Stimulated activated CD8-positive, alpha-beta memory T cell treated with anti-CD3 and anti-CD28 coated beads, Interleukin-15, amount 100 ng/mL, for 48 hours (primary cell): ENCODE results near the gene AKAP9.
"Not testable (repeated sequence)": the region's sequence is repeated elsewhere in the genome, so short reads cannot be mapped to it uniquely, and the experiment has no call there.

Experiments used
- DNase-seq, 2 donors: peaks; one replicate each; pipeline ENCODE4 v3.0.0-alpha.2; 2020; ENCODE audit warnings: low read depth in 2 of 2

Gene AKAP9

DNA sequence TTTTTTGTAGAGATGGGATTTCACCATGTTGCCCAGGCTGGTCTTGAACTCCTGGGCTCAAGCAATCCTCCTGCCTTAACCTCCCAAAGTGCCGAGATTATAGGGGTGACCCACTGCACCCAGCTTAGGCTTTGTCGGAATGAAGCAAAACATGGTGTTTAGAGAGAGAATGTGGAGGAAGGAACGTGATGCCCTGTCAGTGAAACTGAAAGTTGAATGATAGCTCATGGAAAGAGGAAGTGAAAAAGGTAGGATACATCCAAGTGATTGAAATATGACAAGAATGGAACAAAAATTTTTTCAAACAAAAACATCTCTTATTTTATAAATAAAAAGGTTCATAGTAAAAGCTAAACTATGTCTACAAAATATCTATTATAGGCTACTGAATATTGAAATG is 5.9 kb downstream of the AKAP9 start:
- no peak for DNase-seq

DNA sequence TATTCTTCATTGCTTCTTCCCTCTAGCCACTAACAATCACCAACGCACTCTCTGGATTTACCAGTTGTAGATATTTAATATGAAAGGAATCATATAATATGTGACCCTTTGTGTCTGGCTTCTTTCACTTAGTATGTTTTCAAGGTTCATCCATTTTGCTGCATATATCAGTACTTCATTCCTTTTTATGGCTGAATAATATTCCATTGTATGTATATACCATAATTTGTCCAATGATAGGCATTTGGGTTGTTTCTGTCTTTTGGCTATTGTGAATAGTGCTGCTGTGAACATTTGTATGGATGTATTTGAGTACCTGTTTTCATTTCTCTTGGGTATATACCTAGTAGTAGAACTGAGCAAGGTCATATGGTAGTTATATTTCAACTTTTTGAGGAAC is 7.3 kb downstream of the AKAP9 start:
- DNase-seq = no peak

- DNase-seq = no peak
Measured at GRCh38 chr7:91949221-91950009, 8.8 kb downstream of the AKAP9 start.

DNA sequence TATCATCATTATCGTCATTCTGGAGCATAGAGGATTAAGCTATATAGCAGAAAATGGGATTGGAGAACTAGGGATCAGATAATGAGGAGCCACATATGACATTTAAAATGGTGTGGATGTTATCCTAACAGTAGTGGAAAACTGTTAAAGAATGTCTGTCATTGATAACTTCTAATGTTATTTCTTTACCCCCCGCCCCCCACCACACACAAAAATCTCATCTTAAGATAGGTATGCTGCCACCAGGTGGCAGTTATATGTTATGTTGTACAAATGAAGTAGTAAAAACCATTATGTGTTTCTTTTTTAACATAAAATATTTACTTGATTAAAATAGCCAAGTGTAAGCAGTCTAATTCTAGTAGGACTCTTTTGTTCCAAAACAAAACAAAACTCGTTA is 13.0 kb downstream of the AKAP9 start:
- no peak for DNase-seq

- not testable (repeated sequence) for DNase-seq
Measured at GRCh38 chr7:91956464-91956863, 15.8 kb downstream of the AKAP9 start.

DNA sequence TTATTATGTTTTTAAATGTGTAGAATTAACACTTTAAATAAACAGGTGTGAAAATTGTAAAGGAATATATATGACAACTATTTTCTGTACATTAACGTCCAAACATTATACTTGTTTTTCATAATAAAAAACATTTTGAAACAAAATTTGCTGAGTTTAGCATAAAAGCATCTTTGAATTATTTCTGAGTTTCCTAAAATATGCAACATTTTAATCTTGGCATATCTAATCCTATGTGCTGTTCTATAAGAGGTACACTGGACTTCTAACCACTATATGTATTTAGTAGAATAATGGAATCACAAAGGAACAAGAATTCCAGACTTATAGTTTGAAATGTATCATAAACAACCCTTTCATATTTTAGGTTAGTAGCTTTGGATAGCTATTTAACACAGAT is 16.6 kb downstream of the AKAP9 start:
- no peak for DNase-seq

- no peak for DNase-seq
Measured at GRCh38 chr7:91957823-91958222, 17.2 kb downstream of the AKAP9 start.

GRCh38 chr7:91959023-91959422 is 18.4 kb downstream of the AKAP9 start:
- no peak for DNase-seq

DNA sequence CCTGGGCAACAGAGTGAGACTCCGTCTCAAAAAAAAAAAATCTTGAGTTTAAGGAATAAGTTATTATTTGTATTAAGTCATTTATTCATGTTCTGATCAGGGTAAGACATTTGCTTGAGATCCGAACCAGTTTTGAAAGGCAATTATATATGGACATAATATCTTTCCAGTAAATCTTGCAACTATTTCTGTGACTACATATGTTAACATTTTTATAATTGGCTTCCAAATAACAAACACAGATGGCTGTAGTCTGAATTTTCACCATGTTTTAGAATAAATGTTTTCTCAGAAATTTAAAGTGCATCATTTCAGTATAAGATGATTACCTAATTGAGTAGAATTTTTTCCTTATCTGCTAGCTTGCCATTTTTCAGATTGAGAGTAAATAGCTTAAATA is 21.2 kb downstream of the AKAP9 start:
- no peak for DNase-seq

DNA sequence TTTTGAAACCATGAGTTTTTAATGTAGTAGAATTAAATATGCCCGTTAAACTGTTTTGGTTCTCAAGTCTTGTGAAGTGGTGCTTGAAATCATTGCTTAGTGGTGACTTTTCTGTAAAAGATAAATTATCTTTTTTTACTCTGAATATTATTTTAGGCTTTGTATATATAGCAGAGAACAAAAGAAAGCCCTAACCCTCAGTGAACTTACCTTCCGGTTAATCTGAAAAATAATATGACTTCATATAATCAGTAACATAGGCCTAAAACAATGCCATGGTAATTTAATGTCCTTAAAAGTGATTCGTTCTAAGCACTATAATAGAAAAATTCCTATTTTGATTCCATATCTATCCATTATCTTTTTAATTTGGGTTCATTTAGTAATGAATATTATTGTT is 21.8 kb downstream of the AKAP9 start:
- no peak for DNase-seq

DNA sequence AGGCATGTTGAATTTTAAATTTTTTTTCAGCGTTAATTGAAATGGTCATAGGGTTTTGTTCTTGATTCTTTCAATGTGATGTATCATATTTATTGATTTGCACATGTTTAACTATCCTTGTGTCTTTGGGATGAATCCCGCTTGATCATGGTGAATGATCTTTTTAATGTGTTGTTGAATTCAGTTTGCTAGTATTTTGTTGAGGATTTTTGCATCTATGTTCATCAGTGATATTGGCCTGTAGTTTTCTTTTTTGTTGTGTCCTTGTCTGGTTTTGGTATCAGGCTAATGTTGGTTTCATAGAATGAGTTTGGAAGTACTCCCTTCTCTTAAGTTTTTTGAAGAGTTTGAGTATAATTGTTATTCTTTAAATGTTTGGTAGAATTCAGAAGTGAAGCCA is 26.9 kb downstream of the AKAP9 start:
- not testable (repeated sequence) for DNase-seq

DNA sequence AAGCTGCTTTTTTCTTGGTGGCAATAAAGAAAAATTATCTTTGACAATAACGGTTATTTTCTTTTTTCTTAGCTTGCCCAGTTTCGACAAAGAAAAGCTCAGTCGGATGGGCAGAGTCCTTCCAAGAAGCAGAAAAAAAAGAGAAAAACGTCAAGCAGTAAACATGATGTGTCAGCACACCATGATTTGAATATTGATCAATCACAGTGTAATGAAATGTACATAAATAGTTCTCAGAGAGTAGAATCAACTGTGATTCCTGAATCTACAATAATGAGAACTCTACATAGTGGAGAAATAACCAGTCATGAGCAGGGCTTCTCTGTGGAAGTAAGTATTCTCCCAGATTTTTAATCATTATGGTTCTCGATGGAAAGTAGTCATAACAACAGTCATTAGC is 33.0 kb downstream of the AKAP9 start:
- DNase-seq = no peak

DNA sequence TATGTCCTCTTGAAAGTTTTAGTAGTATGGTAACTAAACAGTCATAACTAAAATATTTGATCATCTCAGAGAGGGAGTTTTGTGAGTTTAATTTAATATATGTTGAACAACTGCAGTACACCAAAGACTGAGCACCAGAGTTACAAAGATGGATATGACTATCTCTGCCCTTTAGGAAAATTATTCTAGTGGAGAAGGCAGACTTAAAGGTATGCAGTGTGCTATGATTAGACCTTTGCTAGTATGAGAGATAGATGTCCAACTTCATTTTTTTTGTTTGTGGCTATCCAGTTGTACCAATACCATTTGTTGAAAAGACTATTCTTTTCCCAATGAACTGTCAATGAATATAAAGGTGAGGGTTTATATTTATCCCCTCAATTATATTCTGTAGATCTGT is 33.4 kb downstream of the AKAP9 start:
- DNase-seq = no peak

DNA sequence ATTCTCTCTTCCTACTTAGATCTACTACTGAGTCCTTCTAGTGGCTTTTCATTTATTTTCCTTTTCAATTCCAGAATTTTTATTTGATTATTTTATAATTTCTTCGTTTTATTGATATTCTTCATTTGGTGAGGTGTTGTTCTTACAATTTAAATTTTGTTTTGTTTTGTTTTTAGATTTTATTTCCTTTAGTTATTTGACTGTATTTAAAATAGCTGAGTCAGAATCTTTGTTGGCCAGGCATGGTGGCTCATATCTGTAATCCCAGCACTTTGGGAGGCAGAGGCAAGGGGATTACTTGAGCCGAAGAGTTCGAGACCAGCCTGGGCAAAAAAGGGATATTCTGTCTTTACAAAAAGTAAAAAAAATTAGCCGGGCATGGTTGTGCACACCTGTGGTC is 36.1 kb downstream of the AKAP9 start:
- DNase-seq = no peak

DNA sequence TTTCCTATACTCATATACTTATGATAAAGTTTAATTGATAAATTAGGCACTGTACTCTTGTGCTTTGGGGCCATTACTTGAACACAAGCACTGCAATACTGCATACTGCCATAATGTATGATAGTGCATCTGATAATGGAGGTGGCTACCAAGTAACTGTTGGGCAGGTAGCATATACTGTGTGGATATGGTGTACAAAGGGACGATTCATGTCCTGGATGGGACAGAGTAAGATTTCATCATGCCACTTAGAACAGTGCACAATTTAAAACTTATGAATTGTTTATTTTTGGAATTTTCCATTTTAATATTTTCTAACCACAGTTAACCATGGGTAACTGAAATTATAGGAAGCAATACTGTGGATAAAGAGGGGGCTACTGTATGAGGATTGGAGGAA is 38.9 kb downstream of the AKAP9 start:
- no peak for DNase-seq

DNA sequence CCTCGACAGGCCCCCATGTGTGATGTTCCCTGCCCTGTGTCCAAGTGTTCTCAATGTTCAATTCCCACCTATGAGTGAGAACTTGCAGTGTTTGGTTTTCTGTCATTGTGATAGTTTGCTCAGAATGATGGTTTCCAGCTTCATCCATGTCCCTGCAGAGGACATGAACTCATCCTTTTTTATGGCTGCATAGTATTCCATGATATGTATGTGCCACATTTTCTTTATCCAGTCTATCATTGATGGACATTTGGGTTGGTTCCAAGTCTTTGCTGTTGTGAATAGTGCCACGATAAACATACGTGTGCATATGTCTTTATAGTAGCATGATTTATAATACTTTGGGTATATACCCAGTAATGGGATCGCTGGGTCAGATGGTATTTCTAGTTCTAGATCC is 41.7 kb downstream of the AKAP9 start:
- not testable (repeated sequence) for DNase-seq

DNA sequence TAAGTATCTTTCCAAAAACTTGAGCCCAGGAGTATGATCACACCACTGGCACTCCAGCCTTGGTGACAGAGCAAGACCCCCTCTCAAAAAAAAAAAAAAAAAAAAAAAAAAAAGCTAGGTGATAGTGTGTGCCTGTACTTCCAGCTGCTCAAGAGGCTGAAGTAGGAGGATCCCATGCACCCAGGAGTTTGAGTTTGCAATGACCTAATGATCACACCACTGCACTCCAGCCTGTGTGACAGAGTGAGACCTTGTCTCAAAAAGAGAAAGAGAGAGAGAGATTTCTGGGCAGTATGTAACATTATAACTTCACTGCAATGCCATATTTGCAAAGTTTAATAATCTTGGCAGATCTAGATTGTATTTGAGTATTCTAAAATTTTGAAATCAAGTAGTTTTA is 47.6 kb downstream of the AKAP9 start:
- no peak for DNase-seq

- no peak for DNase-seq
Measured at GRCh38 chr7:91993976-91994375, 53.3 kb downstream of the AKAP9 start.

DNA sequence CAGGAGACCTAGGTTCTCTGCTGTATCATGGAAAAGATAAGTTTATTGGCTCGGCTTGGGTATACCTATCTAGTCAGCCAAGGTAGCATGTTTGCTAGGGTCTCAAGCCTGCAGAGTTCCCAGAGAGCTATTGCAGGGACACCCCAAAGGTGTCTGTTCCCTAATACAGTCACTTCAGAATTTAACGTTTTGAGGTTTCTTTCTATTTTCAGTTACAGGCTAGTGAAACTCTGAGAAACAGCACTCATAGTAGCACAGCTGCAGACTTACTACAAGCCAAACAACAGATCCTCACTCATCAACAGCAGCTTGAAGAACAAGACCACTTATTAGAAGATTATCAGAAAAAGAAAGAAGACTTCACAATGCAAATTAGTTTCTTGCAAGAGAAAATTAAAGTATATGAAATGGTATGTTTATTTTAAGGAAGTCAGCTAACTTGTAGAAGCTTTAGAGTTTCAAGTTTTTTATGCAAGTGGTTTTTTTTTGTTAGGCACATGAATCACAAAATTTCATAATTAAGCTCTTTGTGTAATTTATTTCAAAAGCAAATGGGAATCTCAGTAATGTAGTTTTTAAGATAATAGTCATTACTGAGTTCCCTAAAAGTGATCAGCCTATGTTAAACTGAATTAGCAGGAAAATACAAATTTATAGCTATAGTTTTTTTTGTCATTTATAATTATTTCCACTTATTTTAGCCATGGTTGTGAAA is 54.9 kb downstream of the AKAP9 start:
- no peak for DNase-seq

DNA sequence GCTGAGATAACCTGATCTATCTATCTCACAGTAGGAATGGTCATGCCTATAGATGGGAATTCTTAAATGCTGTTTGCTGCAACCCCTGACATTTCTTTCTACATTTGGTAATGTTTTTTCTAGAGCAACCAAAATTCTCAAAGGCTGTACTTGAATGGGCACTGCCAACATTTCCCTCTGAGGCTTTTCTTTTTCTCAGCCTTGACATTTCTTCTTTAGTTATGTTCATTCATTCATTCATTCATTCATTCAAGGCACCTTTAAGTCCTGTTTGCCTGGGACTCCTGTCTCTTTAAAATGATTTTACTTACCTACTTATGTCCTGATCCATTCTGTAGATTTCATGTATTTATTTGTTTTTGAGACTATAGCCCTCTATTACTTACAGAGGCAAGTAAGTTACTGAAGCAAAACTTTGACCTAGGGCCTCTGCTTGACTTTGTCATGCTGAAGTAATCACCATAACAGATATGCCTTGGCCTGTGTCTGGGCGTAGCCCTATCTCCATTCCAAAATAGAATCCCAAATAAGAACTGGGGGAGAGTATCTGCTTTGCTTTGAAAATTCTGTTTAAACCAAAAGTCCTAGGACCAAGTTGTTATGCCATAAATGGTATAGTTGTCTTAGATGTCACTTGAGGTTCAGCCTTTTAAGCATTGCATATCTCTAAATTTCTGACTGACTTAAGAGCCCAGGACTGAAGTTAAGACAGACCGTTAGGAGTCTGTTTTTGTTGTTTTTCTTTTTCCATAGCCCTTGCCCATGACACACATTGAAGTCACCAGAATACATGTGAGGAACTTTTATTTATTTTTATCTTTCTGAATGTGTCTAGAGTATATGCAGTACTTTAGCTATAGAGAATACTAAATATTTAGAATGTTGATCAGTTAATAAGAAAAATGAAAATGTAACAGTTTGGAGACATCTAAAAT is 59.2 kb downstream of the AKAP9 start:
- no peak for DNase-seq

DNA sequence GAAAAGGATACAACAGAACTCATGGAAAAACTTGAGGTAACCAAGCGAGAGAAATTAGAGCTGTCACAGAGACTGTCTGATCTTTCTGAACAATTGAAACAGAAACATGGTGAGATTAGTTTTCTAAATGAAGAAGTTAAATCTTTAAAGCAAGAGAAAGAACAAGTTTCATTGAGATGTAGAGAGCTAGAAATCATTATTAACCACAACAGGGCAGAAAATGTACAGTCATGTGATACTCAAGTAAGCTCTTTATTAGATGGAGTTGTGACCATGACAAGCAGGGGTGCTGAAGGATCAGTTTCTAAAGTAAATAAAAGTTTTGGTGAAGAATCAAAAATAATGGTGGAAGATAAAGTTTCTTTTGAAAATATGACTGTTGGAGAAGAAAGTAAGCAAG is 62.1 kb downstream of the AKAP9 start:
- no peak for DNase-seq

DNA sequence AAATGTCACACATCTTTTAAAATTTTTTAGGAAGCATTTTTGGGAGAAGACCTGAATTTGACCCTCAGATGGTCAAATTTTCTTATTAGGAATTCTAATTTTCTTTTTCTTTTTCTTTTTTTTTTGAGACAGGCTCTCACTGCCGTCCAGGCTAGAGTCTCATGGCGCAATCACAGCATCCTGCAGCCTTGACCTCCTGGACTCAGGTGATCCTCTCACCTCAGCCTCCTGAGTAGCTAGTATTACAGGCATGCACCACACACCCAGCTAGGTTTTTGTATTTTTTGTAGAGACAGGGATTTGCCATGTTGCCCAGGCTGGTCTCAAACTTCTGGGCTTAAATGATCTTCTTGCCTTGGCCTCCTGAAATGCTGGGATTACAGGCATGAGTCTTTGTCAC is 65.4 kb downstream of the AKAP9 start:
- no peak for DNase-seq
